Endothelial cell of umbilical vein (primary cell): ENCODE results near the gene DIP2C.

Experiments used
- CTCF ChIP-seq, 2 donors: IDR thresholded peaks; 1 replicate in 1 of 2; 2 replicates in 1 of 2; pipeline ENCODE4 v1.5.1; 2011; ENCODE audit warnings: low read length in 2 of 2, mild to moderate bottlenecking in 2 of 2, moderate library complexity in 2 of 2, control low read depth in 1 of 2, inconsistent platforms in 1 of 2, low read depth in 1 of 2; ENCODE audit not compliant: insufficient read depth in 1 of 2; ENCODE audit errors: extremely low read depth in 1 of 2
- EZH2 ChIP-seq: IDR thresholded peaks from 2 replicates; pipeline ENCODE4 v1.6.1; 2012; ENCODE audit warnings: borderline replicate concordance, low read depth, mild to moderate bottlenecking, moderate library complexity, low read length, inconsistent platforms; ENCODE audit not compliant: severe bottlenecking
- JUN ChIP-seq: IDR thresholded peaks from 2 replicates; pipeline ENCODE4 v1.6.1; 2011; ENCODE audit warnings: borderline replicate concordance, low read depth; ENCODE audit not compliant: insufficient read length, insufficient read depth
- MAX ChIP-seq: IDR thresholded peaks from 2 replicates; pipeline ENCODE4 v1.6.1; 2011; ENCODE audit not compliant: insufficient read depth, insufficient read length
- POLR2A ChIP-seq: IDR thresholded peaks from 2 replicates; pipeline ENCODE4 v1.6.1; 2012; ENCODE audit warnings: low read depth, mild to moderate bottlenecking, control low read depth, low read length
- POLR2AphosphoS5 ChIP-seq: IDR thresholded peaks from 2 replicates; pipeline ENCODE4 v1.6.1; 2012; ENCODE audit warnings: low read depth, mild to moderate bottlenecking, control low read depth, low read length, moderate library complexity; ENCODE audit not compliant: insufficient read depth

GRCh38 chr10:522350-522749 is 167.1 kb downstream of the DIP2C start:
- TF ChIP-seq EZH2 (no peak), CTCF (IDR thresholded peaks at IDR 0.05; ENCODE audit: extremely low read depth in 1 of 2, insufficient read depth in 1 of 2, low read depth in 1 of 2, low read length in 2 of 2) (no peak), JUN (no peak), MAX (no peak), POLR2AphosphoS5 (no peak), POLR2A (no peak)
